SK-N-MC (cell line): ENCODE results near the gene PAPPA2.

Source experiments
- DNase-seq: peaks from one replicate; pipeline ENCODE4 v3.0.0-alpha.2; 2011; ENCODE audit warnings: low read depth, low spot score
- H3K27ac ChIP-seq: fragments of 200-600 bp; sonication (generic); 2 replicates; pipeline ENCODE4 v1.5.1; 2016; ENCODE audit warnings: mixed run types
- H3K36me3 ChIP-seq: fragments of 200-600 bp; sonication (generic); 2 replicates; pipeline ENCODE4 v1.6.1; 2017; ENCODE audit warnings: antibody characterized with exemption, low read length, mixed read lengths; ENCODE audit not compliant: insufficient read depth
- H3K4me3 ChIP-seq: fragments of 200-600 bp; sonication (generic); 2 replicates; pipeline ENCODE4 v1.5.1; 2016
- H3K9ac ChIP-seq: fragments of 200-600 bp; sonication (generic); 2 replicates; pipeline ENCODE4 v1.8.0; 2017; ENCODE audit warnings: mixed run types, mixed read lengths; ENCODE audit not compliant: insufficient read length
- H3K9me3 ChIP-seq: fragments of 200-600 bp; sonication (generic); 2 replicates; pipeline ENCODE4 v1.6.1; 2017; ENCODE audit warnings: low read depth, mild to moderate bottlenecking, antibody characterized with exemption, low read length, moderate library complexity, mixed read lengths
- EZH2 ChIP-seq: fragments of 200-600 bp; sonication (generic); IDR thresholded peaks from one replicate; pipeline ENCODE4 v1.6.1; 2017; ENCODE audit warnings: antibody characterized with exemption
- FOXP2 ChIP-seq: optimal IDR thresholded peaks from 2 replicates; pipeline ENCODE3; 2011; ENCODE audit warnings: mild to moderate bottlenecking, moderate library complexity; ENCODE audit not compliant: insufficient read depth; ENCODE audit errors: extremely low read length, control extremely low read depth
- POLR2AphosphoS5 ChIP-seq: IDR thresholded peaks from 2 replicates; pipeline ENCODE4 v1.6.1; 2012; ENCODE audit warnings: mild to moderate bottlenecking, low read depth, low read length, borderline replicate concordance

PAPPA2 gene

GRCh38 chr1:176601348-176601747 lies 138.4 kb downstream of the PAPPA2 start:
- Histone ChIP-seq H3K36me3 (no peaks in the 10 kb centered on the region), H3K4me3 (no peak overlapping the region), H3K9me3 (no peaks in the 10 kb centered on the region), H3K27ac (no peak overlapping the region), H3K9ac (no peak overlapping the region)
- TF ChIP-seq FOXP2 (no peak), POLR2AphosphoS5 (no peak), EZH2 (no peak)
- no peak for DNase-seq

- Histone ChIP-seq H3K9ac (no peak overlapping the region), H3K27ac (no peak overlapping the region), H3K9me3 (no peaks in the 10 kb centered on the region), H3K36me3 (no peaks in the 10 kb centered on the region), H3K4me3 (no peak overlapping the region)
- TF ChIP-seq EZH2: no peak
- no peak for TF ChIP-seq FOXP2
- no peak for TF ChIP-seq POLR2AphosphoS5
- DNase-seq: no peak
Observed at GRCh38 chr1:176602388-176603004, 139.5 kb downstream of the PAPPA2 start.

- H3K9me3 ChIP-seq: no peaks in the 10 kb centered on the region
- no peak overlapping the region for H3K9ac ChIP-seq
- DNase-seq: no peak
- no peak overlapping the region for H3K4me3 ChIP-seq
- no peak overlapping the region for H3K27ac ChIP-seq
- H3K36me3 ChIP-seq: no peaks in the 10 kb centered on the region
- TF ChIP-seq FOXP2 (no peak), EZH2 (no peak), POLR2AphosphoS5 (no peak)
Observed at GRCh38 chr1:176603696-176604095, 140.7 kb downstream of the PAPPA2 start.

GRCh38 chr1:176604461-176604860 lies 141.5 kb downstream of the PAPPA2 start:
- Histone ChIP-seq H3K9ac (no peak overlapping the region), H3K9me3 (no peaks in the 10 kb centered on the region), H3K36me3 (no peaks in the 10 kb centered on the region), H3K27ac (no peak overlapping the region), H3K4me3 (no peak overlapping the region)
- TF ChIP-seq POLR2AphosphoS5: no peak
- TF ChIP-seq EZH2: no peak
- TF ChIP-seq FOXP2: no peak
- no peak for DNase-seq

GRCh38 chr1:176605176-176605575 lies 142.2 kb downstream of the PAPPA2 start:
- Histone ChIP-seq H3K4me3 (no peak overlapping the region), H3K27ac (no peak overlapping the region), H3K9me3 (no peaks in the 10 kb centered on the region), H3K9ac (no peak overlapping the region), H3K36me3 (no peaks in the 10 kb centered on the region)
- TF ChIP-seq EZH2 (no peak), POLR2AphosphoS5 (no peak), FOXP2 (no peak)
- no peak for DNase-seq

- no peak overlapping the region for H3K9ac ChIP-seq
- TF ChIP-seq EZH2 (no peak), FOXP2 (no peak)
- no peak for DNase-seq
Observed at GRCh38 chr1:176609556-176610408, 146.8 kb downstream of the PAPPA2 start.

GRCh38 chr1:176612791-176613190 lies 149.8 kb downstream of the PAPPA2 start:
- Histone ChIP-seq H3K36me3 (no peaks in the 10 kb centered on the region), H3K9ac (no peak overlapping the region), H3K9me3 (no peaks in the 10 kb centered on the region), H3K4me3 (no peak overlapping the region), H3K27ac (no peak overlapping the region)
- no peak for TF ChIP-seq EZH2
- TF ChIP-seq POLR2AphosphoS5: no peak
- no peak for TF ChIP-seq FOXP2
- DNase-seq: no peak

More at GRCh38 chr1:176609556-176610408, 146.8 kb downstream of the PAPPA2 start:
- no peak overlapping the region for H3K4me3 ChIP-seq
- no peaks in the 10 kb centered on the region for H3K9me3 ChIP-seq
- H3K27ac ChIP-seq: no peak overlapping the region
- no peaks in the 10 kb centered on the region for H3K36me3 ChIP-seq

- no peak for DNase-seq
- H3K9ac ChIP-seq: no peak overlapping the region
- no peaks in the 10 kb centered on the region for H3K9me3 ChIP-seq
- H3K36me3 ChIP-seq: no peaks in the 10 kb centered on the region
- TF ChIP-seq EZH2 (no peak), POLR2AphosphoS5 (no peak), FOXP2 (no peak)
- no peak overlapping the region for H3K4me3 ChIP-seq
- H3K27ac ChIP-seq: no peak overlapping the region
Observed at GRCh38 chr1:176617881-176618280, 154.9 kb downstream of the PAPPA2 start.
